ENCODE data around the gene RAB24.
A peak's percentile ranks its signal among the peaks of the same experiment; 100 is the strongest.

DNA sequence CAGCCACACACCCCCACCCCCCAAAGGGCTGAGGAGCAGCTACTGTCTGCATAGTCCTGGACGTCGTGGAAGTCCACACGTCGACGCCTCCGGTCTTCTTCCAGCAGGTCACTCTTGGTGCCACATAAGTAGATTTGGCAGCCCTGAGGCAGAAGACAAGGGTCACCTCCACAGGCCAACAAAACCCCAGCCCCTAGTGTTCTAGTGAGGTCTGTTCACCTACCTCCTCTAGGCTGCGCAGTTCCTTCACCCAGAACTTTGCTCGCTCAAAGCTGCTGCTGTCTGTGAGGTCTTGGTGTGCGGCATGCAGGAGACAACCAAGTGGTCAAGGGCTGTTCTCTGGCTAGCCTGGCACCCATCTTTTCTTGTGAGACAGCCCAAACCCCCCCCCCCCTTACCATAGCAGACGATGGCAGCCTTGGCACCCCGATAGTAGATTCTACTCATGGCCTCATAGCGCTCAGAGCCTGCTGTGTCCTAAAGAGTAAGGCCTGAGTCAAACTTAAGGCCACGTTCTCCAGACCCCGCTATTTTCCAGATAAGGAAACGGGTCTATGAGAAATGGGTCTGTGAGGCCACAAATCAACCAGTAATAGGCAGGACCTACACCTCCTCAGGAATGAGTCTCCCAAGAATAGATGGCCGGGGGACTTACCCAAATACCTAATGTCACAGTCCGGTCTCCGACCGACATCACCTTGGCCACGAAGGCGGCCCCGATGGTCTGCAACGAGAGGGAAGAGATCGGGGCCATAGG lies 987 bp downstream of the RAB24 start:
- TF ChIP-seq CTCF (IDR thresholded peaks at IDR 0.05; ENCODE audit: low read depth, low read length, poor library complexity, severe bottlenecking), result peak; percentile 54
- TF ChIP-seq EZH2phosphoT487 (IDR thresholded peaks at IDR 0.05; ENCODE audit: borderline replicate concordance, low read length), result no peak
